Measurements from ENCODE around the gene NPL.

Gene NPL

DNA sequence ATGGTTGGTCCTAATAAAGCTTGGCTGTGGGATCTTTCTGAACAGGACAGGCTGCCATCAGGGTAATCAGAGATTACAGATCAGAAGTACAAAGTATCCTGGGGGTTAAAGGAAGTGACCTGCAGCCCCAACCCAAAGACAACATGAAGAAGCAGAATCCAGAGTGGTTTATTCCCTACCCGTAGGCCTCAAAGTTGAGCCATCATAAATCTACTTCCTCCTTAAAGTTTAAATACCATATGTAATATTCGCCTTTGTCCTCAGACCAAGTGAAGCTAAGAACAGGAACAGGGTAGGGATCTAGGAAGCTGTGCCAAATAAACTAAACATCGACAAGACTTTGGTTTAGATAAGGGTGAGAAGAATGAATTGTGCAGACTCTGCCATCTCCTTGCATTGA lies 33.6 kb downstream of the NPL start:
- Histone ChIP-seq H4K20me1 (ENCODE audit: insufficient read depth, low read length) (no peaks in the 10 kb centered on the region), H3K27me3 (ENCODE audit: insufficient read depth, low read length, poor library complexity) (no peaks in the 10 kb centered on the region), H3K4me2 (ENCODE audit: insufficient read depth, low read length) (no peak overlapping the region), H3K36me3 (ENCODE audit: insufficient read depth, low read length) (peaks cover 15% of the 10 kb centered on the region; the same call in 1 of the 2 replicates), H3K9ac (ENCODE audit: low read depth, low read length) (no peak overlapping the region), H3K4me3 (ENCODE audit: low read depth in 1 of 2, low read length in 2 of 2) (no peak overlapping the region), H2AFZ (ENCODE audit: low read depth, low read length) (no peak overlapping the region), H3K9me3 (ENCODE audit: insufficient read depth, low read length, severe bottlenecking) (no peaks in the 10 kb centered on the region), H3K27ac (ENCODE audit: low read length) (no peak overlapping the region), H3K79me2 (ENCODE audit: insufficient read depth, low read length) (no peaks in the 10 kb centered on the region), H3K4me1 (ENCODE audit: insufficient read depth, low read length) (no peaks in the 10 kb centered on the region)
- ATAC-seq (ENCODE audit: insufficient read depth, low read depth) (no peak), DNase-seq (no peak)
- no peak for TF ChIP-seq EZH2 (IDR thresholded peaks at IDR 0.05; ENCODE audit: borderline replicate concordance, low read depth, low read length, severe bottlenecking)

GRCh38 chr1:182826892-182827291 lies 37.3 kb downstream of the NPL start:
- no peaks in the 10 kb centered on the region for H3K27me3 ChIP-seq (ENCODE audit: insufficient read depth, low read length, poor library complexity)
- no peaks in the 10 kb centered on the region for H3K4me1 ChIP-seq (ENCODE audit: insufficient read depth, low read length)
- no peak overlapping the region for H3K9ac ChIP-seq (ENCODE audit: low read depth, low read length)
- no peak overlapping the region for H2AFZ ChIP-seq (ENCODE audit: low read depth, low read length)
- H3K36me3 ChIP-seq (ENCODE audit: insufficient read depth, low read length): no peaks in the 10 kb centered on the region
- TF ChIP-seq EZH2 (IDR thresholded peaks at IDR 0.05; ENCODE audit: borderline replicate concordance, low read depth, low read length, severe bottlenecking): no peak
- TF ChIP-seq, protein P1, sequence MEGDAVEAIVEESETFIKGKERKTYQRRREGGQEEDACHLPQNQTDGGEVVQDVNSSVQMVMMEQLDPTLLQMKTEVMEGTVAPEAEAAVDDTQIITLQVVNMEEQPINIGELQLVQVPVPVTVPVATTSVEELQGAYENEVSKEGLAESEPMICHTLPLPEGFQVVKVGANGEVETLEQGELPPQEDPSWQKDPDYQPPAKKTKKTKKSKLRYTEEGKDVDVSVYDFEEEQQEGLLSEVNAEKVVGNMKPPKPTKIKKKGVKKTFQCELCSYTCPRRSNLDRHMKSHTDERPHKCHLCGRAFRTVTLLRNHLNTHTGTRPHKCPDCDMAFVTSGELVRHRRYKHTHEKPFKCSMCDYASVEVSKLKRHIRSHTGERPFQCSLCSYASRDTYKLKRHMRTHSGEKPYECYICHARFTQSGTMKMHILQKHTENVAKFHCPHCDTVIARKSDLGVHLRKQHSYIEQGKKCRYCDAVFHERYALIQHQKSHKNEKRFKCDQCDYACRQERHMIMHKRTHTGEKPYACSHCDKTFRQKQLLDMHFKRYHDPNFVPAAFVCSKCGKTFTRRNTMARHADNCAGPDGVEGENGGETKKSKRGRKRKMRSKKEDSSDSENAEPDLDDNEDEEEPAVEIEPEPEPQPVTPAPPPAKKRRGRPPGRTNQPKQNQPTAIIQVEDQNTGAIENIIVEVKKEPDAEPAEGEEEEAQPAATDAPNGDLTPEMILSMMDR (IDR thresholded peaks at IDR 0.05; ENCODE audit: borderline replicate concordance, extremely low read depth, low read length, poor library complexity, severe bottlenecking): no peak
- no peak overlapping the region for H3K4me2 ChIP-seq (ENCODE audit: insufficient read depth, low read length)
- DNase-seq (no peak), ATAC-seq (ENCODE audit: insufficient read depth, low read depth) (no peak)
- no peaks in the 10 kb centered on the region for H4K20me1 ChIP-seq (ENCODE audit: insufficient read depth, low read length)
- no peak overlapping the region for H3K27ac ChIP-seq (ENCODE audit: low read length)
- no peaks in the 10 kb centered on the region for H3K79me2 ChIP-seq (ENCODE audit: insufficient read depth, low read length)
- no peaks in the 10 kb centered on the region for H3K9me3 ChIP-seq (ENCODE audit: insufficient read depth, low read length, severe bottlenecking)
- no peak overlapping the region for H3K4me3 ChIP-seq (ENCODE audit: low read depth in 1 of 2, low read length in 2 of 2)

- no peak overlapping the region for H3K9ac ChIP-seq (ENCODE audit: low read depth, low read length)
- no peaks in the 10 kb centered on the region for H3K4me1 ChIP-seq (ENCODE audit: insufficient read depth, low read length)
- no peak overlapping the region for H3K4me3 ChIP-seq (ENCODE audit: low read depth in 1 of 2, low read length in 2 of 2)
- H3K27ac ChIP-seq (ENCODE audit: low read length): no peak overlapping the region
- no peaks in the 10 kb centered on the region for H3K79me2 ChIP-seq (ENCODE audit: insufficient read depth, low read length)
- H3K36me3 ChIP-seq (ENCODE audit: insufficient read depth, low read length): no peaks in the 10 kb centered on the region
- ATAC-seq (ENCODE audit: insufficient read depth, low read depth) (no peak), DNase-seq (no peak)
- no peak for TF ChIP-seq EZH2 (IDR thresholded peaks at IDR 0.05; ENCODE audit: borderline replicate concordance, low read depth, low read length, severe bottlenecking)
- TF ChIP-seq, protein P1 (IDR thresholded peaks at IDR 0.05; ENCODE audit: borderline replicate concordance, extremely low read depth, low read length, poor library complexity, severe bottlenecking): no peak
- no peaks in the 10 kb centered on the region for H4K20me1 ChIP-seq (ENCODE audit: insufficient read depth, low read length)
- no peak overlapping the region for H3K4me2 ChIP-seq (ENCODE audit: insufficient read depth, low read length)
- H3K9me3 ChIP-seq (ENCODE audit: insufficient read depth, low read length, severe bottlenecking): no peaks in the 10 kb centered on the region
- no peak overlapping the region for H2AFZ ChIP-seq (ENCODE audit: low read depth, low read length)
- no peaks in the 10 kb centered on the region for H3K27me3 ChIP-seq (ENCODE audit: insufficient read depth, low read length, poor library complexity)
Observed at GRCh38 chr1:182829285-182829932, 39.8 kb downstream of the NPL start.

DNA sequence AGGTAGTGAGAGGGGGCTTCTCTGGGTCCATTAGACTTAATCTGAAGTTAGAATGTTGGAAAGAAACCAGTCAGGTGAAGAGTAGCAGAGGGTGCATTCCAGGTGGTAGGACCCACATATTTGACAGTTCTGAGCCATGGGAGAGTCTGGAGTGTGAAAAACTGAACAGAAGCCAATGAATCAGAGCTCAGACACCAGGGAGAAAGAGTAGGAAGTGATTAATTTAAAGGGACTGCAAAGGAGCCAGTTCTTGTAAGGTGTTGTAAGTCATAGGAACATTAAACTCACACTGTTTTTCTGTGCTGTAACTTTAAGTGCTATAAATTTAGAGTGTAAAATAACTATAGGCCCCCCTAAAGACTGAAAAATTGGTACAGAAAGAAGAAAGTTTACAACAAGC lies 43.7 kb downstream of the NPL start:
- TF ChIP-seq, protein P1 (IDR thresholded peaks at IDR 0.05; ENCODE audit: borderline replicate concordance, extremely low read depth, low read length, poor library complexity, severe bottlenecking): no peak
- no peak for TF ChIP-seq EZH2 (IDR thresholded peaks at IDR 0.05; ENCODE audit: borderline replicate concordance, low read depth, low read length, severe bottlenecking)
- H3K79me2 ChIP-seq (ENCODE audit: insufficient read depth, low read length): no peaks in the 10 kb centered on the region
- H3K9me3 ChIP-seq (ENCODE audit: insufficient read depth, low read length, severe bottlenecking): no peaks in the 10 kb centered on the region
- H3K9ac ChIP-seq (ENCODE audit: low read depth, low read length): no peak overlapping the region
- H3K4me2 ChIP-seq (ENCODE audit: insufficient read depth, low read length): no peak overlapping the region
- H3K27me3 ChIP-seq (ENCODE audit: insufficient read depth, low read length, poor library complexity): no peaks in the 10 kb centered on the region
- no peak overlapping the region for H3K27ac ChIP-seq (ENCODE audit: low read length)
- ATAC-seq (ENCODE audit: insufficient read depth, low read depth) (no peak), DNase-seq (no peak)
- H4K20me1 ChIP-seq (ENCODE audit: insufficient read depth, low read length): no peaks in the 10 kb centered on the region
- H3K4me1 ChIP-seq (ENCODE audit: insufficient read depth, low read length): 0 out of 2 replicates have a peak, but pooled peaks cover 1% of the 10 kb centered on the region
- no peaks in the 10 kb centered on the region for H3K36me3 ChIP-seq (ENCODE audit: insufficient read depth, low read length)
- H2AFZ ChIP-seq (ENCODE audit: low read depth, low read length): no peak overlapping the region
- no peak overlapping the region for H3K4me3 ChIP-seq (ENCODE audit: low read depth in 1 of 2, low read length in 2 of 2)
